Measurements from ENCODE around the gene CFAP107. TPM values are rescaled to one million over a fixed set of nuclear protein-coding genes. Genes with fewer than 3 reads are reported as not detected.

CFAP107 gene
- total and polyA plus RNA-seq, 2 experiments from 2014 or later = 0.07 TPM; not detected in 1

- Histone ChIP-seq H3K27ac (ENCODE audit: low read depth) (no peak overlapping the region), H3K27me3 (ENCODE audit: insufficient read depth) (no peaks in the 10 kb centered on the region), H2AFZ (no peak overlapping the region), H3K9me2 (ENCODE audit: insufficient read depth) (no peaks in the 10 kb centered on the region), H3K79me2 (replicated peaks; ENCODE audit: insufficient read depth) (no peaks in the 10 kb centered on the region), H3K4me1 (ENCODE audit: insufficient read depth) (no peaks in the 10 kb centered on the region), H3F3A (replicated peaks; ENCODE audit: low read depth) (no peaks in the 10 kb centered on the region), H3K4me2 (no peak overlapping the region), H3K4me3 (no peak overlapping the region), H4K20me1 (replicated peaks; ENCODE audit: insufficient read depth) (no peaks in the 10 kb centered on the region), H3K36me3 (ENCODE audit: insufficient read depth) (no peaks in the 10 kb centered on the region)
- TF ChIP-seq REST (IDR thresholded peaks at IDR 0.05; ENCODE audit: unreplicated experiment) = no peak
- TF ChIP-seq EZH2phosphoT487 (IDR thresholded peaks at IDR 0.05; ENCODE audit: unreplicated experiment) = no peak
- TF ChIP-seq POLR2AphosphoS5 (IDR thresholded peaks at IDR 0.05; ENCODE audit: low read depth) = no peak
- no peak for TF ChIP-seq NANOG (IDR thresholded peaks at IDR 0.05; ENCODE audit: borderline replicate concordance)
- no peak for TF ChIP-seq ZNF114 (CRISPR knock-in tag; IDR thresholded peaks at IDR 0.05)
- Mint-ChIP-seq H3K9me3 (peaks cover 19% of the 10 kb centered on the region; the same call in 2 of the 3 replicates), H3K36me3 (ENCODE audit: low read depth) (no peaks in the 10 kb centered on the region), H3K4me3 (no peak overlapping the region), H3K4me1 (no peaks in the 10 kb centered on the region), H3K27ac (no peak overlapping the region), H3K27me3 (ENCODE audit: insufficient read depth, low read depth, poor library complexity) (peaks cover 11% of the 10 kb centered on the region)
- no peak for DNase-seq (ENCODE audit: low spot score)
- ATAC-seq = no peak
These were observed 24.0 kb downstream of the CFAP107 start for GRCh38 chr1:12769976-12770505.

GRCh38 chr1:12770620-12771019 is 24.6 kb downstream of the CFAP107 start:
- H3K4me3 Mint-ChIP-seq = no peak overlapping the region
- peaks cover 10% of the 10 kb centered on the region for H3K27me3 Mint-ChIP-seq (ENCODE audit: insufficient read depth, low read depth, poor library complexity)
- Histone ChIP-seq H2AFZ (no peak overlapping the region), H3K79me2 (replicated peaks; ENCODE audit: insufficient read depth) (no peaks in the 10 kb centered on the region), H3K4me2 (no peak overlapping the region), H3K4me1 (ENCODE audit: insufficient read depth) (no peaks in the 10 kb centered on the region), H3K4me3 (no peak overlapping the region), H3F3A (replicated peaks; ENCODE audit: low read depth) (no peaks in the 10 kb centered on the region), H3K36me3 (ENCODE audit: insufficient read depth) (no peaks in the 10 kb centered on the region), H3K27me3 (ENCODE audit: insufficient read depth) (no peaks in the 10 kb centered on the region), H3K27ac (ENCODE audit: low read depth) (no peak overlapping the region), H3K9me2 (ENCODE audit: insufficient read depth) (no peaks in the 10 kb centered on the region), H4K20me1 (replicated peaks; ENCODE audit: insufficient read depth) (no peaks in the 10 kb centered on the region)
- TF ChIP-seq ETS1 (IDR thresholded peaks at IDR 0.05) (no peak), STAT1 (IDR thresholded peaks at IDR 0.05; ENCODE audit: unreplicated experiment) (no peak), EZH2 (IDR thresholded peaks at IDR 0.05; ENCODE audit: low read depth, unreplicated experiment) (no peak), ZNF462 (CRISPR knock-in tag; IDR thresholded peaks at IDR 0.05) (no peak), JUNB (IDR thresholded peaks at IDR 0.05; ENCODE audit: unreplicated experiment) (no peak), NANOG (IDR thresholded peaks at IDR 0.05; ENCODE audit: borderline replicate concordance) (no peak), ZNF331 (CRISPR knock-in tag; IDR thresholded peaks at IDR 0.05; ENCODE audit: low read depth) (no peak), POLR2AphosphoS5 (IDR thresholded peaks at IDR 0.05; ENCODE audit: low read depth) (no peak), CREB1 (CRISPR knock-in tag; IDR thresholded peaks at IDR 0.05; ENCODE audit: low read depth) (no peak), ZNF114 (CRISPR knock-in tag; IDR thresholded peaks at IDR 0.05) (no peak)
- H3K4me1 Mint-ChIP-seq = no peaks in the 10 kb centered on the region
- H3K27ac Mint-ChIP-seq = no peak overlapping the region
- DNase-seq (ENCODE audit: low spot score) (no peak), ATAC-seq (no peak)
- no peaks in the 10 kb centered on the region for H3K36me3 Mint-ChIP-seq (ENCODE audit: low read depth)
- peaks cover 25% of the 10 kb centered on the region; the same call in 2 of the 3 replicates for H3K9me3 Mint-ChIP-seq
